ENCODE data around the gene CNTN4. TPM values are rescaled to one million over a fixed set of nuclear protein-coding genes. Genes with fewer than 3 reads are reported as not detected.

Gene CNTN4
- total and polyA plus RNA-seq, 4 donors: 1.2 to 3.8 (median 2.6) TPM

GRCh38 chr3:2898591-2899353 lies 800.1 kb downstream of the CNTN4 start:
- no peaks in the 10 kb centered on the region for H3K9me3 ChIP-seq (ENCODE audit: control insufficient read depth in 4 of 4, low read length in 3 of 4)
- H3K36me3 ChIP-seq (ENCODE audit: control insufficient read depth in 4 of 4, insufficient read depth in 3 of 4, low read depth in 1 of 4, low read length in 3 of 4): no peaks in the 10 kb centered on the region
- WGBS: 37% methylated on average over 1 of the region's 1 CpG
- peak; percentile 13 to 51 for TF ChIP-seq HNF4A (conservative IDR thresholded peaks at IDR 0.05)
- TF ChIP-seq YY1 (IDR thresholded peaks at IDR 0.05): peak; percentile 51
- TF ChIP-seq TAF1 (conservative IDR thresholded peaks at IDR 0.05): no peak
- TF ChIP-seq, protein P1, sequence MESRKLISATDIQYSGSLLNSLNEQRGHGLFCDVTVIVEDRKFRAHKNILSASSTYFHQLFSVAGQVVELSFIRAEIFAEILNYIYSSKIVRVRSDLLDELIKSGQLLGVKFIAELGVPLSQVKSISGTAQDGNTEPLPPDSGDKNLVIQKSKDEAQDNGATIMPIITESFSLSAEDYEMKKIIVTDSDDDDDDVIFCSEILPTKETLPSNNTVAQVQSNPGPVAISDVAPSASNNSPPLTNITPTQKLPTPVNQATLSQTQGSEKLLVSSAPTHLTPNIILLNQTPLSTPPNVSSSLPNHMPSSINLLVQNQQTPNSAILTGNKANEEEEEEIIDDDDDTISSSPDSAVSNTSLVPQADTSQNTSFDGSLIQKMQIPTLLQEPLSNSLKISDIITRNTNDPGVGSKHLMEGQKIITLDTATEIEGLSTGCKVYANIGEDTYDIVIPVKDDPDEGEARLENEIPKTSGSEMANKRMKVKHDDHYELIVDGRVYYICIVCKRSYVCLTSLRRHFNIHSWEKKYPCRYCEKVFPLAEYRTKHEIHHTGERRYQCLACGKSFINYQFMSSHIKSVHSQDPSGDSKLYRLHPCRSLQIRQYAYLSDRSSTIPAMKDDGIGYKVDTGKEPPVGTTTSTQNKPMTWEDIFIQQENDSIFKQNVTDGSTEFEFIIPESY (IDR thresholded peaks at IDR 0.05): no peak
- TF ChIP-seq RXRA (IDR thresholded peaks at IDR 0.05): peak in 1 of 2 donors; percentile 54
- TF ChIP-seq RAD21 (IDR thresholded peaks at IDR 0.05): peak; percentile 64 to 70
- peak; percentile 44 for TF ChIP-seq FOXA1 (IDR thresholded peaks at IDR 0.05)
- no peak overlapping the region for H3K27ac ChIP-seq (ENCODE audit: low read depth in 1 of 2, low read length in 2 of 2)
- no peak overlapping the region for H3K4me3 ChIP-seq (ENCODE audit: low read depth in 1 of 3, low read length in 3 of 3)
- H3K4me1 ChIP-seq (ENCODE audit: control insufficient read depth in 4 of 4, insufficient read depth in 4 of 4, low read length in 3 of 4): peaks cover 0 to 18% (median 11%) of the 10 kb centered on the region in 4 donors
- no peak for DNase-seq (ENCODE audit: low spot score)
- H3K27me3 ChIP-seq (ENCODE audit: control insufficient read depth in 4 of 4, insufficient read depth in 4 of 4, low read length in 3 of 4): no peaks in the 10 kb centered on the region
- H3K9ac ChIP-seq (ENCODE audit: low read depth in 1 of 2, low read length in 2 of 2): no peak overlapping the region

GRCh38 chr3:2904054-2904453 lies 805.4 kb downstream of the CNTN4 start:
- H3K4me1 ChIP-seq (ENCODE audit: control insufficient read depth in 4 of 4, insufficient read depth in 4 of 4, low read length in 3 of 4): peaks cover 0 to under 1% (median 0%) of the 10 kb centered on the region in 4 donors
- 91% methylated on average over 2 of the region's 2 CpGs for WGBS

More at GRCh38 chr3:2904054-2904453, 805.4 kb downstream of the CNTN4 start:
- DNase-seq (ENCODE audit: low spot score): no peak
- H3K9ac ChIP-seq (ENCODE audit: low read depth in 1 of 2, low read length in 2 of 2): no peak overlapping the region
- no peak overlapping the region for H3K4me3 ChIP-seq (ENCODE audit: low read depth in 1 of 3, low read length in 3 of 3)
- TF ChIP-seq RXRA (IDR thresholded peaks at IDR 0.05): no peak
- TF ChIP-seq, protein P1 (IDR thresholded peaks at IDR 0.05): no peak
- TF ChIP-seq, protein P2, sequence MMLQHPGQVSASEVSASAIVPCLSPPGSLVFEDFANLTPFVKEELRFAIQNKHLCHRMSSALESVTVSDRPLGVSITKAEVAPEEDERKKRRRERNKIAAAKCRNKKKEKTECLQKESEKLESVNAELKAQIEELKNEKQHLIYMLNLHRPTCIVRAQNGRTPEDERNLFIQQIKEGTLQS (IDR thresholded peaks at IDR 0.05): no peak
- TF ChIP-seq EGR1 (IDR thresholded peaks at IDR 0.05; ENCODE audit: low read depth in 2 of 2): no peak
- TF ChIP-seq, protein P3, sequence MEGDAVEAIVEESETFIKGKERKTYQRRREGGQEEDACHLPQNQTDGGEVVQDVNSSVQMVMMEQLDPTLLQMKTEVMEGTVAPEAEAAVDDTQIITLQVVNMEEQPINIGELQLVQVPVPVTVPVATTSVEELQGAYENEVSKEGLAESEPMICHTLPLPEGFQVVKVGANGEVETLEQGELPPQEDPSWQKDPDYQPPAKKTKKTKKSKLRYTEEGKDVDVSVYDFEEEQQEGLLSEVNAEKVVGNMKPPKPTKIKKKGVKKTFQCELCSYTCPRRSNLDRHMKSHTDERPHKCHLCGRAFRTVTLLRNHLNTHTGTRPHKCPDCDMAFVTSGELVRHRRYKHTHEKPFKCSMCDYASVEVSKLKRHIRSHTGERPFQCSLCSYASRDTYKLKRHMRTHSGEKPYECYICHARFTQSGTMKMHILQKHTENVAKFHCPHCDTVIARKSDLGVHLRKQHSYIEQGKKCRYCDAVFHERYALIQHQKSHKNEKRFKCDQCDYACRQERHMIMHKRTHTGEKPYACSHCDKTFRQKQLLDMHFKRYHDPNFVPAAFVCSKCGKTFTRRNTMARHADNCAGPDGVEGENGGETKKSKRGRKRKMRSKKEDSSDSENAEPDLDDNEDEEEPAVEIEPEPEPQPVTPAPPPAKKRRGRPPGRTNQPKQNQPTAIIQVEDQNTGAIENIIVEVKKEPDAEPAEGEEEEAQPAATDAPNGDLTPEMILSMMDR (IDR thresholded peaks at IDR 0.05; ENCODE audit: low read depth, low read length, missing input control): no peak
- TF ChIP-seq NR2F2 (IDR thresholded peaks at IDR 0.05): no peak
- no peak for TF ChIP-seq JUND (IDR thresholded peaks at IDR 0.05)
- no peak for TF ChIP-seq TAF1 (conservative IDR thresholded peaks at IDR 0.05)
- no peak for TF ChIP-seq RAD21 (IDR thresholded peaks at IDR 0.05)
- no peak for TF ChIP-seq FOXA1 (IDR thresholded peaks at IDR 0.05)
- no peak for TF ChIP-seq HNF4G (IDR thresholded peaks at IDR 0.05)
- no peak for TF ChIP-seq MAX (IDR thresholded peaks at IDR 0.05)
- no peak for TF ChIP-seq HNF4A (conservative IDR thresholded peaks at IDR 0.05)
- TF ChIP-seq SP1 (IDR thresholded peaks at IDR 0.05): no peak
- no peaks in the 10 kb centered on the region for H3K27me3 ChIP-seq (ENCODE audit: control insufficient read depth in 4 of 4, insufficient read depth in 4 of 4, low read length in 3 of 4)
- H3K36me3 ChIP-seq (ENCODE audit: control insufficient read depth in 4 of 4, insufficient read depth in 3 of 4, low read depth in 1 of 4, low read length in 3 of 4): no peaks in the 10 kb centered on the region
- H3K27ac ChIP-seq (ENCODE audit: low read depth in 1 of 2, low read length in 2 of 2): no peak overlapping the region
- no peaks in the 10 kb centered on the region for H3K9me3 ChIP-seq (ENCODE audit: control insufficient read depth in 4 of 4, low read length in 3 of 4)

All from liver (tissue), 9 donors.